Pulmonary artery endothelial cell (primary cell): Measurements from ENCODE around the gene TUBB4B. TPM values are rescaled to one million over a fixed set of nuclear protein-coding genes. Genes with fewer than 3 reads are reported as not detected.
"Not testable (repeated sequence)": the region's sequence is repeated elsewhere in the genome, so short reads cannot be mapped to it uniquely, and the experiment has no call there.

ENCODE experiments used
- DNase-seq: peaks from one replicate; pipeline ENCODE4 v3.0.0-alpha.2; 2011; ENCODE audit warnings: low read depth, low spot score
- total RNA-seq: library from RNA; depleted of rRNA; stranded (reverse); fragments of >200 nt; gene quantifications from 2 replicates; pipeline ENCODE4 v1.2.3, GENCODE V29; 2014

TUBB4B gene
- total RNA-seq, 1 donor from 2014 or later: 279 TPM

DNA sequence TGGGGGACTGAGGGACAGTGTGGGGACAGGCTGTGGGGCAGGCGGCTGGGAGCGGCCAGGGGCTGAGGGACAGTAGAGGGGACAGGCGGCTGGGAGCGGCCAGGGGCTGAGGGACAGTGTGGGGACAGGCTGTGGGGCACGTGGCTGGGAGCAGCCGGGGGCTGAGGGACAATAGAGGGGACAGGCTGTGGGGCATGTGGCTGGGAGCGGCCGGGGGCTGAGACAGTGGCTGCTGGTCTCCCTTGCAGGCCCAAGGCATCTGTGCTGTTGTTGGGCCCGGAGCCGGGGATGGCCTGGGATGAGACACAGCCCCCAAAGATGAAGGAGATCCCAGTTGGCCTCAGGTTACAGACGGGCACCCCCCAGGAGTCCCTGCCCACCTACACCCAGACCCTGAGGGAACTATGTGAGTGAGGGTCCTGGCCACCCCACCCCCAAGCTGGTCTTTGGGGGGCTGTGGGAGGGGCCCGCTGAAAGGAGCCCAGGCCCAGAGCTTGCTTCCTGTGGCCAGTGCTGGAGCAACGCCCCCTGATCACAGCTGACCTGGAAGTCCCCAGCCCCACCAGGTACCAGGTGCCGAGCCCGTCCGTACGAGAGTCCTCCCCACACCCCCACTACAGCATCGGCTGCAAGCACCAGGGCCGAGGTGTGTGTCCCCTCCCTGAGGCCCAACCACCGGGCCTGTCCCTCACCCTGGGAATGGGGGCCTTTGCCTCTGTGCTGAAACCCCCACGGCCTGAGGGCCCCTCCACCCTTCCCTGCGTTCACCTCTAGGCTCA lies 10.6 kb downstream of the TUBB4B start:
- no peak for DNase-seq

DNA sequence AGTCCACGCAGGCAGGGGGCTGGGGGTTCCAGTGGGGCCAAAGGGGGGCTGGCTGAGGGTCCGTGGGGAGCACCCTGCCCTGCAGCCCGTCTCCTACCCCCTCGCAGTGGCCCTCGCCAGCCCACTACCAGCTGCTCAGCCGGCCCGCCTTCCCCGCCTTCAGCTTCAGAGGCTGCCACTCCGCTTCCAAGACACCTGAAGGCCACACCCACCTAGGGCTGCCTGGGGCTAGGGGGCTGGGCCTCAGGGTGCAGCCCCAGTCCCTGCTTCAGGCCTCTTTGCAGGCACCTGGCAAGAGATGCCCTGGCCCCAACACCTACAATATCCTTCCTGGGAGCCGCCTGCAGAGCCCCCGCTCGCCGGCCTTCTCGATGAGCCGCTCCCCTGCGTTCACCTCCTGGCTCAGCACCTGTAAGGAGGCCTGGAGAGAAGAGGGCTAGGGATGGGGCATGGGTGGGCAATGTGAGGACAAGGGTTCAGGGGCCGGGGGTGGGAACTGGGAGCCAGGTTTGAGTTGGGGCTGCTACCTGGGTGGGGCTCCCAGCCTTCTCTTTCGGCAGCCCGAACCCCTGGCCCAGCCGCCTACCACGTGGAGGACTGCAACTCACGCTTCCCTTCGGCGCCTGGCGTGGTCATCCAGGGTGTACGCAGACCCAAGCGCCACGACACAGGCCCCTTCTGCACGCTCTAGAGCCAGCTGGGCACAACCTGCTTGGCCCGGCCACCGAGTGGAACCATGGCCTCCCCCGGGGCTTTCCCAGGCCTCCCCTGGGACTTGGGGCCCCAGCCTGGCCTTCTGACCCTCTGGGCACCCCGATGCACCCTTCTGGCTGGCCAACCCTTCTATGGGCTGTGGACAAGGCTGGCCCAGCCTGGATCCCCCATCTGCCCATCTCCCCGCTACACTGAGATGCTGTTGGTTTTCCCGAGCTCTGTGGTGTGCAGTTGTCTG lies 11.7 kb downstream of the TUBB4B start:
- no peak for DNase-seq

DNA sequence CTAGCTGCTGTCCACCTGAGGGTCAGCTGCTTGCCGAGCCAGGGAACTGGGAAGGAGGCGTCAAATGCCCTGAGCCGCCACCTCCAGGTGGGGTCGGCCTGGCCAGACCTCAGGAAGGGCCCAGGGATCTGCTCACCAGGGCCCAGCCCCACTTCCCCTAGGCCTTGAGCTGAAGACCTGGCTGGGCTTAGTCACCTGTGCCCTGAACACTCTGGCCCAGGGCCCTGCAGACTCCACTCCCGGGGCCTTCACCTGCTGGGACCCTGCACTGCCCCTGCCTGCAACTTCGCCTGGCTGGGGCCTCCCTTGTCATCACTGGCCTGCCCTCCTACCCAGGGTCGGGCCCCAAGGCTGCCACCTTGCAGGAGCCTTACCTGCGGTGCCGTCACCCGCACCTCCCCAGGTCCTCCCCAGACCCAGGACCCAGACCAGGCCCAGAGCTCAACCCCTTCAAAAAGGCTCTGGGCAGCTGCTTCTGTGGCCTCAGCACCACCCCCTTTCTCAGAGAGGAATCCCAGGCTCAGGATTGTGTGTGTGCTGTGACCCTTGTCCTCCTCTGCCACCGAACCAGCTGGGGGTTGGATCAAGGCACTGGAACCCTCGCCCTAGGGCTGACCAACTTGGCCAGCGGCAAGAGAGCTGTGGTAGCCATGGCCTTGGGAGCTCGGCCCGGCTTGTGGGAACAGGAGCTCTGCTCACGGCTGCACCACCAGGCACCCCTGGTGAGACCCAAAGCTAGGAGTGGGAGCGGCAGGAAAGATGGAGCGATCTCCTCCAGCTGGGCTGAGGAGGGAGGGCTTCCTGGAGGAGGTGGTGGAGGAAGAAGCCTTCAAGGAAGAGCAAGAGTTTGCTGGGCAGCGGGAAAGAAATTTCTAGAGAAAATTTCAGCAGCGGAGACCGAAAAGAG lies 12.9 kb downstream of the TUBB4B start:
- no peak for DNase-seq

DNA sequence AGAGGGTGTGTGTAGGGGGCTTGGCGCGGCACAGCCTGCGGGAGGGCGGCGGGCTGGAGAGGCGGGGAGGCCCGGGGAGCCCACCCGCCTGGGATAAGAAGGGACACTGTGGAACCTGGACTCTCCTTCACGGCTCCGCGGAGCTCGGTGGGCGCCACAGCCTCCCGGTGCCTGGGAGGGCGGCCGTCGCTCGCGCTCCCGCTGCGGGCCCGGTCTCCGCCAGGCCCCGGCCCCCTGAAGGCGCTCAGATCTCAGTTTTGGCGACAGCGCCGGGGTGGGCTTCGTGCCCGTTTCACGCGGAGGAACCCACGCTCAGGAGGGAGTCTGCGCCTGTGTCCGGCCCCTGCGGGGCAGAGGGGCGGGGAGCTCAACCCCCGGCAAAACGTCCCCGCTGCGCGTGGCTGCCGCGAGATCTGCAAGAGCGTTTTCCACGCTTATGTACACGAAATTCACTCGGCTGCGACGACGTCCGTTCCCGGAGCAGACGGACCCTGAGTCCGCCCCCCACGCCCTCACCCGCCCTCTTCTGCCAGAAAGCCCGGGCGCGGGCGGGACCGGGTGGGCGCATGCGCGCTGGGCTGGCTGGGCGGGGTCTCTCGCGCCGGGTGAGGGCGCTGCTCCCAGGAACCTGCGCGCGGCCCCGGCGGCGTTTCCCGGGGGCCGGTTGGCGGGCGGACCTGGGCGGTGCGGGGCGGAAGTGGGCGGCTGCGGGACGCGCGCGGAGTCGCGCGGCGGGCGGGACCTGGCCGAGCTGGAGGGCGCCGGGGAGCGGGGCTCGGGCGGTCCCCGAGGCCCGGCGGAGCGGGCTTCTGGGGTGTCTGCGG lies 13.7 kb downstream of the TUBB4B start, which contains the start of gene NELFB:
NELFB (plus strand) TSS at position 704 of the 824 bp plus-strand sequence.
- no peak for DNase-seq

DNA sequence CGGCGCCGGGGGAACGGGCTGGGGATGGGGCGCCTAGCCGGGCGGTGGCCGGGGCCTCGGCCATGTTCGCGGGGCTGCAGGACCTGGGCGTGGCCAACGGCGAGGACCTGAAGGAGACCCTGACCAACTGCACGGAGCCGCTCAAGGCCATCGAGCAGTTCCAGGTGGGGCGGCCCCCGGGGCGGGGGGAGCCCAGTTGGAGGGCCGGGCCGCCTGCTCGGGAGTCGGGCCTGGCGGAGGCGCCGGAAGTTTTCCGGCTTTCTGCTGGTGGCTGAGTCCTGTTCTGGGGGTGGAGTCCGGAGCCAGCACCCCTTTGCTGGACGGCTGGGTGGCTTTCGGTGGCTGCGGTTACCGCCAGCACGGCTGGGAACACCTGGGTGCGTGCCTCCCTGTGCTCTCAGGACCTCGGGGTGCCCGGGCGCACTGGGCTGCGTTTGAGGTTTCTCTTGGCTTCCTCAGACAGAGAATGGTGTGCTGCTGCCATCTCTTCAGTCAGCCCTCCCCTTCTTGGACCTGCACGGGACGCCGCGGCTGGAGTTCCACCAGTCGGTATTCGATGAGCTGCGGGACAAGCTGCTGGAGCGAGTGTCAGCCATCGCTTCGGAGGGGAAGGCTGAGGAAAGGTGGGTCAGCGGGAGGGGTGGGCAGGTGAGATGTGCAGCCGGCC lies 14.5 kb downstream of the TUBB4B start:
- DNase-seq: no peak

DNA sequence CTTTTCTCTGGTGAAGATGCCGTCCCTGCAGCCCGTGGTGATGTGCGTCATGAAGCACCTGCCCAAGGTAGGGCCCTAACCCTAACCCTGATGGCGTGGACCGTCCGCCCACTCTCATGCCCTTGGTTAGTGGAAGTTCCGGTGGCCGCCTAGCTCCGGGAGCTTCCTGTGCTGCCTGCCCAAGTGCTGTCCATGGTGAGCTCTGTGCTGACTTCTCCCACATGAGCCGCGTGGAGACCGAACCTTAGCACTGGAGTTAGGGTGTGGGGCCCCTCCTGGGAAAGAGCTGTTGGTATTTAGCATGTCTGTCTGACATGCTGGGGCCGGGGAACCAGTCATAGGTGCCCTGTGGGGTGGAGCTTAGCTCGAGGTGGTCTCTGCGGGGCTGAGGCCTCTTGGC lies 15.3 kb downstream of the TUBB4B start:
- no peak for DNase-seq

DNA sequence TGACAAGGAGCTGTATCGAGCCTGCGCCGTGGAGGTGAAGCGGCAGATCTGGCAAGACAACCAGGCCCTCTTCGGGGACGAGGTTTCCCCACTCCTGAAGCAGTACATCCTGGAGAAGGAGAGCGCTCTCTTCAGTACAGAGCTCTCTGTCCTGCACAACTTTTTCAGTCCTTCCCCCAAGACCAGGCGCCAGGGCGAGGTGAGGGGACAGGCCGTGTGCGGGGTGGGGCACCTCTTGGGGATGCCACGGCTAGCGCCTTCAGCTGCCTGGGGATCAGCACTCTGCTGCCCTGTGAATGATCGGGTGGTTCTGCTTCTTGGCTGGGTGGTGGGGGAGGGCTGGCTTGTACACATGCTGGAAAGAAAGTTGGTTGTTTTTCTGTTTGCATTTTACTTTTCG lies 15.8 kb downstream of the TUBB4B start:
- DNase-seq: no peak

DNA sequence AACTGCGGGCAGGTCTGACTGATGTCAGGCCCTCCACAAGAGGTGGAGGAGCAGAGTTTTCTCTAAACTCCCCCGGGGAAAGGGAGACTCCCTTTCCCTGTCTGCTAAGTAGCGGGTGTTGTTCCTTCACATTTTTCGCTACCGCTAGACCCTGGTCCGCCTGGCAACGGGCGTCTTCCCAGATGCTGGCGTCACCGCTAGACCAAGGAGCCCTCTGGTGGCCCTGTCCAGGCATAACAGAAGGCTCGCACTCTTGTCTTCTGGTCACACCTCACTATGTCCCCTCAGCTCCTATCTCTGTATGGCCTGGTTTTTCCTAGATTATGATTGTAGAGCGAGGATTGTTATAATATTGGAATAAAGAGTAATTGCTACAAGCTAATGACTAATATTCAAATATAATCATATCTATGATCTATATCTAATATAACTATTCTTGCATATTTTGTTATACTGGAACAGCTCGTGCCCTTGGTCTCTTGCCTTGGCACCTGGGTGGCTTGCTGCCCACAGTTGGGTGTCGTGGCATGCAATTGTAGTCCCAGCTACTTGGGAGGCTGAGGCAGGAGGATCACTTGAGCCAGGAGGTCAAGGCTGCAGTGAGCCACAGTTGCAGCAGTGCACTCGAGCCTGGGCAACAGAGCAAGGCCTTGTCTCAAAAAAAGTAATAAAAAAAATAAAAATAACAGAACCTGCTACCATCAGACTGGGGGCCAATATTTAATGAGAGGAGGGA lies 21.3 kb downstream of the TUBB4B start:
- not testable (repeated sequence) for DNase-seq

DNA sequence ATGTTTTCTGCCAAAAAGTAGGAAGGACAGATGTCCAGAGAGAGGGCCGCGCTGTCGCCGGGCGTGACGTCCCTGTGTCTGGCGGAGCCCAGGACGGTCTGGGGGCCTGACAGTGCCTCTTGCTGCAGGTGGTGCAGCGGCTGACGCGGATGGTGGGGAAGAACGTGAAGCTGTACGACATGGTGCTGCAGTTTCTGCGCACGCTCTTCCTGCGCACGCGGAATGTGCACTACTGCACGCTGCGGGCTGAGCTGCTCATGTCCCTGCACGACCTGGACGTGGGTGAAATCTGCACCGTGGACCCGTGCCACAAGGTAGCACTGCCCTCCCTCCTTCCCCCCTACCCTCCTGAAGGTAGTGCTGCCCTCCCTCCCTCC lies 21.8 kb downstream of the TUBB4B start:
- DNase-seq: no peak

DNA sequence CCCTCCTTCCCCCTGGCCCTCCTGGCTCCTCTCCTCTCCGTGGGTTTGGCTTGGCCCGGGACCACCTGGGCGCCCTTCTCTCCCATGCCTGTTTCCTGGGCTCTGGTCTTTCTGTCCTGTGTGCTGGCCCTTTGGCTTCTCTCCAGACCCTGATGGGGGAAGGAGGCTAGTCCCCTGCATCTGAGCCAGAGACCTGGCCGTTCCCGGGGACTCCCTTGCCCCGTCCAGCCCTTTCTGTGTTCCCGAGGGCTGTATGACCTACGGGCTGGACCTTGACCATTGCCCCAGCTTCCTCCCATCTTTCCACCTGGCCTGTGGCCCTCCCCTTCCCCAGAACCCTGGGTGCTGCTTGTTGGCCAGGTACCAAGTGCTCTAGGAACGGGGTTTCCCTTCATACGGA lies 22.4 kb downstream of the TUBB4B start:
- DNase-seq: no peak

DNA sequence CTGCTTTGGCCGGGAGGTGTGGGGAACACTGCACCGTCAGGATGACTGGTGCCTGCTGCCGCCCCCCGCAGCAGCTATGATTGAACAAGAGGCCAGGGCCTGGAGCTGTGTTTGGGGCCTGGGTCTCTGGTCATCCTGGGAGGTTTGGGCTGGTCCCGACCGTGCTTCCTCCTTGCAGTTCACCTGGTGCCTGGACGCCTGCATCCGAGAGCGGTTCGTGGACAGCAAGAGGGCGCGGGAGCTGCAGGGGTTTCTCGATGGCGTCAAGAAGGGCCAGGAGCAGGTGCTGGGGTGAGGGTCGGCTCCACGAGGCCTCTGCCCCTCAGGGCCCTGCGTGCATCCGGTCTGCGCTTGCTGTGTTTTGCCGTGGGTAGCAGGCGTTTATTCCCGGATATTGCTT lies 23.0 kb downstream of the TUBB4B start:
- DNase-seq: no peak

DNA sequence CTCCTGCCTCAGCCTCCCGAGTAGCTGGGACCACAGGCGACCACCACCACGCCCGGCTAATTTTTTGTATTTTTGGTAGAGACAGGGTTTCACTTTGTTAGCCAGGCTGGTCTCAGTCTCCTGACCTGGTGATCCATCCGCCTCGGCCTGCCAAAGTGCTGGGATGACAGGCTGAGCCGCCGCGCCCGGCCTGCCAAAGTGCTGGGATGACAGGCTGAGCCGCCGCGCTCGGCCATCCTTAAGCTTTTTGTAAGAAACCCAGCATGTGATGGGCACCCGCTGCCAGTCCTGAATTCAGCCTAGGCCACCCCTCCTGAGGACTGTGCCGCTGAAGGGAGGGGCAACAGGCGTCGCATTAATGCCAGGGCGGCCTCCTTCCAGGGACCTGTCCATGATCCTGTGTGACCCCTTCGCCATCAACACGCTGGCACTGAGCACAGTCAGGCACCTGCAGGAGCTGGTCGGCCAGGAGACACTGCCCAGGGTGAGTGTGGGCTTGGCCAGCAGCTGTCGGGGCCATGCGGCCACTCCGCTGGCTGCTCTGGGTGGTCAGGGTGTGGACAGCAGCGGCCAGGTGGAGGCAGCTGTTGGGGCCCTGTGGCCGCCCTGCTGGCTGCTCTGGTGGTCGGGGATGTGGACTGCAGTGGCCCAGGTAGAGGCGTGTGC lies 24.5 kb downstream of the TUBB4B start:
- DNase-seq: no peak

DNA sequence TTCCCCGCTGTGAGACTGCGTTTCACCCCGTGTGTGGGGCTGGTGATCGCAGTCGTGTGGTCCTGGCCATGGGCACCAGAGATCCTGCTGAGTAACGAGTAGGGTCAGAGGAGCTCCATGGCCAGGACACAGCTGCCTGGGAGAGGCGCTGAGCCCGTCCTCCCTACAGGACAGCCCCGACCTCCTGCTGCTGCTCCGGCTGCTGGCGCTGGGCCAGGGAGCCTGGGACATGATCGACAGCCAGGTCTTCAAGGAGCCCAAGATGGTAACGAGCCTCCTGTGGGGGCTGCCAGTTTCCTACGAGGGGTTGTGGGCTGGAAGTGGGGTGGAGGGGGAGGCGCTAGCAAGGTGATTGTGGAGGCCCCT lies 25.1 kb downstream of the TUBB4B start:
- no peak for DNase-seq

DNA sequence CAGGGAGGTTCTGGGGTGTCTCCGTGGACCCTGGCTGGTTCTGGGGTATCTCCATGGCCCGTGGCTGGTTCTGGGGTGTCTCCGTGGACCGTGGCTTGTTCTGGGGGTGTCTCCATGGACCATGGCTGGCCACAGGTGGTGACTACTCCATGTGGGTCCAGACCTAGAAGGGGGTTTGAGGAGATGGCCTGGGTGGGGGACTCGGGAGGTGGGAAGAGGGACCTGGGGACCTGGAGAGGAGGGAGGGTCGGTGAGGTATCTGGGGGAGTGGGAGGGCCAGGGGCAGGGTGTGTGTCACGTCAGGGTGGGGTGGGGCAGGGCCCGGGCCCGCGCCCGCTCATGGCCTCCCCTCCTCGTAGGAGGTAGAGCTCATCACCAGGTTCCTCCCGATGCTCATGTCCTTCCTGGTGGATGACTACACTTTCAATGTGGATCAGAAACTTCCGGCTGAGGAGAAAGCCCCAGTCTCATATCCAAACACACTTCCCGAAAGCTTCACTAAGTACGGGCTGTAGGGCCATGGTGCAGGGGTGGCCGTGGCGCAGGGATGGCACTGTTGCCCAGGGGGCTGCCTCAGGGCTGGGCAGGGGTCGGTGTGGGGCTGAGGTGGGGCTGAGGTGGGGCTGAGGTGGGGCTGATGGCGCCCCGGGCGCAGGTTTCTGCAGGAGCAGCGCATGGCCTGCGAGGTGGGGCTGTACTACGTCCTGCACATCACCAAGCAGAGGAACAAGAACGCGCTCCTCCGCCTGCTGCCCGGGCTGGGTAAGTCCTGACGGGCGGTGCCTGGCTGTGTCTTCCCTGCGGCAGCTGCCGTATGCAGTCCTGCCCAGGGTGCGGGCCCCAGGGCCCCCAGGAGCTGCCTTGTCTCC lies 25.7 kb downstream of the TUBB4B start:
- DNase-seq: no peak

DNA sequence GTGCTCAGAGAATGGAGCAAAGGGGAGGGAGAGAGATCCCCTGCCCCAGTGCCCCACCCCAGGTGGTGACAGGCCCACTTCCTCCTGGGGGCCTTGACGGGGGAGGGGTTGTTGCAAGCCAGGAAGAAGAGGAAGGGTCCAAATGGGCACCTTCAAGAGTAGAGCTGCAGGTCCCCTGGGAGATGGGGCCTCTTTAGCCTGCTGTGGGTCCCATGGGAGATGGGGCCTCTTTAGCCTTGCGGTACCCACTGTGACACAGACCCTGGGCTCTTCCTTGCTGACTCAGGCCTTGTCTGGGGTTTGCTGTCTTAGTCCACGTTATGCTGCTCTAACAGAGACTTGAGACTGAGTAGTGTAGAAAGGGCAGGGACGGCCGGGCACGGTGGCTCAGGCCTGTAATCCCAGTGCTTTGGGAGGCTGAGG lies 26.9 kb downstream of the TUBB4B start:
- DNase-seq: no peak

DNA sequence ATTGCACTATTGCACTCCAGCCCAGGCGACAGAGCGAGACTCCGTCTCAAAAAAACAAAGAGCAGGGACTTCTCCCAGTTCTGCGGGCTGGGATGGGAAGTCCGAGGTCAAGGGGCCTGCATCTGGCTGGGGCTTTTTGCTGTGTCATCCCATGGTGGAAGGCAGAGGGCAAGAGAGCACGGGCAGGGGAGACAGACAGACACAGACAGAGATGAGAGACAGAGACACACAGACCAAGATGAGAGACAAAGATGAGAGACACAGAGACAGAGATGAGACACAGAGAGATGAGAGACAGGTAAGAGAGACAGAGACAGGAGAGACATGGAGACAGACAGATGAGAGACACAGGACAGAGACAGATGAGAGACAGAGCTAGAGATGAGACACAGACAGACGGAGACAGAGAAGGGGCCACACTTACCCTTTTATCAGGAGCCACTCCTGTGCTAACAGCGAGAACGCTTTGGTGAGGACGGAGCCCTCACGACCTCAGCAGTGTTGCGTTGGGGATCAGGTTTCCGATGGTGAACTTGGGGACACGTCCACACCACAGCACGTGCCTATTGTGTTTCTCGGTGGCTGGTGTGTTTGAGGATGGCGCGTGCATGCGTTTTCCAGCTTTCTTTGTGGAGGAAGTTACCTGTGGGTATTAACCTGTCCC lies 27.6 kb downstream of the TUBB4B start:
- no peak for DNase-seq

DNA sequence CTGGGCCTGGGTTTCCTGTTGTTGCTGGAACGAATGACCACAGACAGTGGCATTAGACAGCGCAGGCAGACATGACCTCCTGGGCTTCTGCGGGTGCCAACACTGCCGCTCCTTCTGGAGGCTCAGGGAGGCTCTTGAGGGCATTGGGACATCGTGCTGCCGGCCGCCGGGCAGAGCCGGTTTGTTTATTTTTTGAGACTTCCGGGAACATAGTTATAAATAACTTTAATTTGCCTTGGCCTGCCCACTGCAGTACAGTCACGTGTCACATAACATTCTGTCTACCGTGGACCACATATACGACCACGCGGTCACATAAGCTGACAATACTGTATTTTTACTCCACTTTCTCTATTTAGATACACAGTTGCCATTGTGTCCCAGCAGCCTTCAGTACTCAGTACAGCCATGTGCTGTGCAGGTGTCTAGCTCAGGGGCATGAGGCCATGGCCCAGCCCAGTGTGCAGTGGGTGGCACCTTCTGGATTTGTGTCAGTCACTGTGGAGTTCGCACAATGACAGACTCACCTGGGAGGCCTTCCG lies 28.2 kb downstream of the TUBB4B start:
- DNase-seq: no peak
